KMS-11 (cell line): ENCODE results near the gene ART3.

Experiments
- H2AFZ ChIP-seq: fragments of 200-600 bp; sonication (generic); 2 replicates; pipeline ENCODE4 v1.6.1; 2016; ENCODE audit warnings: antibody characterized with exemption, mixed run types, low read depth
- H3K27ac ChIP-seq: fragments of 200-600 bp; sonication (generic); 2 replicates; pipeline ENCODE4 v1.6.1; 2016; ENCODE audit warnings: mild to moderate bottlenecking, mixed run types
- H3K27me3 ChIP-seq: fragments of 200-600 bp; sonication (generic); 2 replicates; pipeline ENCODE4 v1.6.1; 2017; ENCODE audit warnings: mild to moderate bottlenecking, low read depth, mixed run types, moderate library complexity; ENCODE audit not compliant: insufficient read depth
- H3K36me3 ChIP-seq: fragments of 200-600 bp; sonication (generic); 2 replicates; pipeline ENCODE4 v1.6.1; 2017; ENCODE audit warnings: mild to moderate bottlenecking, mixed run types; ENCODE audit not compliant: insufficient read depth
- H3K4me1 ChIP-seq: fragments of 200-600 bp; sonication (generic); 2 replicates; pipeline ENCODE4 v1.6.1; 2016; ENCODE audit warnings: mild to moderate bottlenecking, low read depth, mixed run types; ENCODE audit not compliant: poor library complexity, severe bottlenecking
- H3K4me2 ChIP-seq: fragments of 200-600 bp; sonication (generic); 2 replicates; pipeline ENCODE4 v1.7.0; 2016; ENCODE audit warnings: mild to moderate bottlenecking, mixed run types
- H3K4me3 ChIP-seq: fragments of 200-600 bp; sonication (generic); IDR thresholded peaks from 2 replicates; pipeline ENCODE4 v1.6.1; 2017; ENCODE audit warnings: low read depth, low read length, mixed read lengths; ENCODE audit not compliant: insufficient read depth
- H3K79me2 ChIP-seq: fragments of 200-600 bp; sonication (generic); 2 replicates; pipeline ENCODE4 v1.6.1; 2016; ENCODE audit warnings: low read depth, mixed run types; ENCODE audit not compliant: insufficient read depth
- H3K9ac ChIP-seq: fragments of 200-600 bp; sonication (generic); 2 replicates; pipeline ENCODE4 v1.6.1; 2016; ENCODE audit warnings: mild to moderate bottlenecking, mixed run types
- H4K20me1 ChIP-seq: fragments of 200-600 bp; sonication (generic); 2 replicates; pipeline ENCODE4 v1.6.1; 2016; ENCODE audit warnings: mild to moderate bottlenecking, mixed run types; ENCODE audit not compliant: insufficient read depth
- TF ChIP-seq, protein P1 (sequence below): fragments of 200-600 bp; sonication (generic); conservative IDR thresholded peaks from 2 replicates; pipeline ENCODE4 v1.6.1; 2017; ENCODE audit warnings: low read depth, mild to moderate bottlenecking, antibody characterized with exemption, low read length, moderate library complexity, mixed read lengths

ART3 gene

GRCh38 chr4:76058888-76059426, 15.6 kb upstream of the ART3 start:
- Histone ChIP-seq H3K4me3 (no peak overlapping the region), H3K4me1 (peaks cover 15% of the 10 kb centered on the region), H4K20me1 (no peaks in the 10 kb centered on the region), H3K79me2 (no peaks in the 10 kb centered on the region), H3K27me3 (no peaks in the 10 kb centered on the region), H3K4me2 (no peak overlapping the region), H3K27ac (no peak overlapping the region), H2AFZ (no peak overlapping the region), H3K9ac (no peak overlapping the region), H3K36me3 (no peaks in the 10 kb centered on the region)
- TF ChIP-seq, protein P1, sequence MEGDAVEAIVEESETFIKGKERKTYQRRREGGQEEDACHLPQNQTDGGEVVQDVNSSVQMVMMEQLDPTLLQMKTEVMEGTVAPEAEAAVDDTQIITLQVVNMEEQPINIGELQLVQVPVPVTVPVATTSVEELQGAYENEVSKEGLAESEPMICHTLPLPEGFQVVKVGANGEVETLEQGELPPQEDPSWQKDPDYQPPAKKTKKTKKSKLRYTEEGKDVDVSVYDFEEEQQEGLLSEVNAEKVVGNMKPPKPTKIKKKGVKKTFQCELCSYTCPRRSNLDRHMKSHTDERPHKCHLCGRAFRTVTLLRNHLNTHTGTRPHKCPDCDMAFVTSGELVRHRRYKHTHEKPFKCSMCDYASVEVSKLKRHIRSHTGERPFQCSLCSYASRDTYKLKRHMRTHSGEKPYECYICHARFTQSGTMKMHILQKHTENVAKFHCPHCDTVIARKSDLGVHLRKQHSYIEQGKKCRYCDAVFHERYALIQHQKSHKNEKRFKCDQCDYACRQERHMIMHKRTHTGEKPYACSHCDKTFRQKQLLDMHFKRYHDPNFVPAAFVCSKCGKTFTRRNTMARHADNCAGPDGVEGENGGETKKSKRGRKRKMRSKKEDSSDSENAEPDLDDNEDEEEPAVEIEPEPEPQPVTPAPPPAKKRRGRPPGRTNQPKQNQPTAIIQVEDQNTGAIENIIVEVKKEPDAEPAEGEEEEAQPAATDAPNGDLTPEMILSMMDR, result no peak

- Histone ChIP-seq H3K9ac (no peak overlapping the region), H3K4me2 (no peak overlapping the region), H3K36me3 (no peaks in the 10 kb centered on the region), H3K79me2 (no peaks in the 10 kb centered on the region), H3K27me3 (no peaks in the 10 kb centered on the region), H4K20me1 (no peaks in the 10 kb centered on the region), H3K27ac (no peak overlapping the region), H3K4me3 (no peak overlapping the region), H3K4me1 (peaks cover 7% of the 10 kb centered on the region), H2AFZ (no peak overlapping the region)
- TF ChIP-seq, protein P1, result no peak
Observed at GRCh38 chr4:76059750-76060149, 14.8 kb upstream of the ART3 start.

GRCh38 chr4:76060506-76060905, 14.0 kb upstream of the ART3 start:
- Histone ChIP-seq H3K4me2 (no peak overlapping the region), H3K4me1 (no peaks in the 10 kb centered on the region), H4K20me1 (no peaks in the 10 kb centered on the region), H3K4me3 (no peak overlapping the region), H2AFZ (no peak overlapping the region), H3K9ac (no peak overlapping the region), H3K36me3 (no peaks in the 10 kb centered on the region), H3K27ac (no peak overlapping the region), H3K79me2 (no peaks in the 10 kb centered on the region), H3K27me3 (no peaks in the 10 kb centered on the region)
- TF ChIP-seq, protein P1, result no peak

GRCh38 chr4:76061421-76061820, 13.1 kb upstream of the ART3 start:
- no peak overlapping the region for H3K9ac ChIP-seq
- no peaks in the 10 kb centered on the region for H3K36me3 ChIP-seq
- no peak overlapping the region for H3K27ac ChIP-seq
- TF ChIP-seq, protein P1, result no peak
- H4K20me1 ChIP-seq, result no peaks in the 10 kb centered on the region
- no peaks in the 10 kb centered on the region for H3K79me2 ChIP-seq
- H3K4me1 ChIP-seq, result no peaks in the 10 kb centered on the region
- H2AFZ ChIP-seq, result no peak overlapping the region
- H3K27me3 ChIP-seq, result no peaks in the 10 kb centered on the region
- H3K4me3 ChIP-seq, result no peak overlapping the region
- no peak overlapping the region for H3K4me2 ChIP-seq
